K562 (cell line): ENCODE results near the gene DOLPP1.

Experiments used
- BCLAF1 ChIP-seq, 2 experiments: fragments of 450-650 bp in 1 of 2; IDR thresholded peaks; 2 replicates each; pipeline ENCODE4 v1.6.1; 2011 to 2017; ENCODE audit warnings: low read depth in 2 of 2, antibody characterized with exemption in 1 of 2, borderline replicate concordance in 1 of 2, low read length in 1 of 2, mild to moderate bottlenecking in 1 of 2, mixed read lengths in 1 of 2; ENCODE audit not compliant: control insufficient read depth in 1 of 2
- E2F6 ChIP-seq, 2 experiments: IDR thresholded peaks; 2 replicates each; pipeline ENCODE4 v1.6.1; 2011; ENCODE audit warnings: borderline replicate concordance in 1 of 2, control low read depth in 1 of 2, low read depth in 1 of 2, low read length in 1 of 2, mild to moderate bottlenecking in 1 of 2, mixed read lengths in 1 of 2, moderate library complexity in 1 of 2; ENCODE audit not compliant: insufficient read depth in 1 of 2, insufficient read length in 1 of 2, poor library complexity in 1 of 2, severe bottlenecking in 1 of 2; ENCODE audit errors: extremely low read depth in 1 of 2
- EP300 ChIP-seq: IDR thresholded peaks from 2 replicates; pipeline ENCODE4 v1.6.1; 2012; ENCODE audit warnings: low read length, improper control_type of control experiment
- EZH2 ChIP-seq: IDR thresholded peaks from 2 replicates; pipeline ENCODE4 v1.6.1; 2012; ENCODE audit warnings: low read depth, mild to moderate bottlenecking, inconsistent platforms, low read length, borderline replicate concordance
- HDAC6 ChIP-seq: IDR thresholded peaks from 2 replicates; pipeline ENCODE4 v1.6.1; 2012; ENCODE audit warnings: low read depth, mild to moderate bottlenecking, control low read depth, inconsistent platforms, low read length, moderate library complexity
- NR2F6 ChIP-seq: fragments of 450-650 bp; formaldehyde crosslinking; IDR thresholded peaks from 2 replicates; pipeline ENCODE4 v1.4.0; 2020; ENCODE audit warnings: mild to moderate bottlenecking
- PHF20 ChIP-seq: fragments of 450-650 bp; IDR thresholded peaks from 2 replicates; pipeline ENCODE4 v1.6.1; 2018; ENCODE audit not compliant: partially characterized antibody
- POLR2A ChIP-seq: fragments of 450-650 bp; conservative IDR thresholded peaks from 2 replicates; pipeline ENCODE4 v1.6.1; 2016
- POLR2AphosphoS5 ChIP-seq: IDR thresholded peaks from 2 replicates; pipeline ENCODE4 v1.6.1; 2011; ENCODE audit warnings: mild to moderate bottlenecking, low read depth, low read length, moderate library complexity; ENCODE audit not compliant: control insufficient read depth, insufficient read depth
- SIN3A ChIP-seq, 2 experiments: fragments of 150-350 bp in 1 of 2; IDR thresholded peaks; 2 replicates each; pipeline ENCODE4 v1.6.1; 2011 to 2016; ENCODE audit warnings: borderline replicate concordance in 2 of 2, low read depth in 2 of 2, low read length in 2 of 2, mild to moderate bottlenecking in 2 of 2, moderate library complexity in 2 of 2; ENCODE audit not compliant: control insufficient read depth in 1 of 2
- TARDBP ChIP-seq: fragments of 450-650 bp; IDR thresholded peaks from 2 replicates; pipeline ENCODE4 v1.6.1; 2016

- TF ChIP-seq PHF20, result no peak
- no peak for TF ChIP-seq TARDBP
- TF ChIP-seq HDAC6, result no peak
- no peak for TF ChIP-seq EZH2
- TF ChIP-seq E2F6 (IDR thresholded peaks at IDR 0.05; ENCODE audit: borderline replicate concordance in 1 of 2, extremely low read depth in 1 of 2, insufficient read depth in 1 of 2, insufficient read length in 1 of 2, low read depth in 1 of 2, low read length in 1 of 2, poor library complexity in 1 of 2, severe bottlenecking in 1 of 2), result no peak
- TF ChIP-seq POLR2A, result no peak
- no peak for TF ChIP-seq POLR2AphosphoS5
- no peak for TF ChIP-seq EP300
- no peak for TF ChIP-seq SIN3A (IDR thresholded peaks at IDR 0.05; ENCODE audit: borderline replicate concordance in 2 of 2, control insufficient read depth in 1 of 2, low read depth in 2 of 2, low read length in 2 of 2)
- TF ChIP-seq BCLAF1 (IDR thresholded peaks at IDR 0.05; ENCODE audit: borderline replicate concordance in 1 of 2, control insufficient read depth in 1 of 2, low read depth in 2 of 2, low read length in 1 of 2), result no peak
- TF ChIP-seq NR2F6 (CRISPR knock-in tag), result no peak
Measured at GRCh38 chr9:129098328-129098727, 17.4 kb downstream of the DOLPP1 start.
